ENCODE data around the gene MEF2C. TPM values are rescaled to one million over a fixed set of nuclear protein-coding genes. Genes with fewer than 3 reads are reported as not detected.

The MEF2C gene
- total and polyA plus RNA-seq, 4 donors: 2.8 to 15.9 (median 10.1) TPM

DNA sequence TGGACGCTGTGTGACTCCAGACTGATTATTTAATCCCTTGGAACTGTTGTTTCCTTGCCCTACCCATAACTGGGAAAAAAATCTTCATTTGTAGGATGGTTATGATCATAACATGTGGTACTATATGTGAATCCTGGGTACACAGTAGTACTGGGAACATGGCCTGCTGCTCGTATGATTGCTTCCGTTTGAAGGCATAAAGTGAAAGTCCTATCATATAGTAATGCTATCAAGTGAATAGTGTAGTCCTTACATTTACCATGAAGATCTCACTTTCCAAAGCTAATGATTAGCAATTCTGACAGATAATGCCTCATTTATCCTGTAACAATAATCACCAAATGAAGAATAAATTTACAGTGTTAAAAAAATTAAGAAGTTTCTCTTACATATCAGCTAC is 53.2 kb downstream of the MEF2C start:
- 74% methylated on average over 3 of the region's 3 CpGs for WGBS

More for the DNA sequence above, 53.2 kb downstream of the MEF2C start:
- H3K4me1 ChIP-seq (ENCODE audit: control insufficient read depth in 4 of 4, insufficient read depth in 4 of 4, low read length in 3 of 4): peaks cover 0 to 2% (median 2%) of the 10 kb centered on the region in 4 donors
- H3K27ac ChIP-seq (ENCODE audit: low read depth in 1 of 2, low read length in 2 of 2): peak overlapping the region; percentile 36 to 58
- TF ChIP-seq YY1 (IDR thresholded peaks at IDR 0.05) (no peak), SP1 (IDR thresholded peaks at IDR 0.05) (no peak), NR2F2 (IDR thresholded peaks at IDR 0.05) (no peak), RAD21 (IDR thresholded peaks at IDR 0.05) (no peak), HNF4A (conservative IDR thresholded peaks at IDR 0.05) (no peak), HNF4G (IDR thresholded peaks at IDR 0.05) (no peak), FOXA1 (IDR thresholded peaks at IDR 0.05) (no peak), GABPA (IDR thresholded peaks at IDR 0.05 in 1 of 2, conservative IDR thresholded peaks at IDR 0.05 in 1 of 2) (no peak), FOXA2 (IDR thresholded peaks at IDR 0.05) (no peak), TAF1 (conservative IDR thresholded peaks at IDR 0.05) (no peak), JUND (IDR thresholded peaks at IDR 0.05) (no peak), RXRA (IDR thresholded peaks at IDR 0.05) (no peak), EGR1 (IDR thresholded peaks at IDR 0.05; ENCODE audit: low read depth in 2 of 2) (no peak)
- TF ChIP-seq, protein P1, sequence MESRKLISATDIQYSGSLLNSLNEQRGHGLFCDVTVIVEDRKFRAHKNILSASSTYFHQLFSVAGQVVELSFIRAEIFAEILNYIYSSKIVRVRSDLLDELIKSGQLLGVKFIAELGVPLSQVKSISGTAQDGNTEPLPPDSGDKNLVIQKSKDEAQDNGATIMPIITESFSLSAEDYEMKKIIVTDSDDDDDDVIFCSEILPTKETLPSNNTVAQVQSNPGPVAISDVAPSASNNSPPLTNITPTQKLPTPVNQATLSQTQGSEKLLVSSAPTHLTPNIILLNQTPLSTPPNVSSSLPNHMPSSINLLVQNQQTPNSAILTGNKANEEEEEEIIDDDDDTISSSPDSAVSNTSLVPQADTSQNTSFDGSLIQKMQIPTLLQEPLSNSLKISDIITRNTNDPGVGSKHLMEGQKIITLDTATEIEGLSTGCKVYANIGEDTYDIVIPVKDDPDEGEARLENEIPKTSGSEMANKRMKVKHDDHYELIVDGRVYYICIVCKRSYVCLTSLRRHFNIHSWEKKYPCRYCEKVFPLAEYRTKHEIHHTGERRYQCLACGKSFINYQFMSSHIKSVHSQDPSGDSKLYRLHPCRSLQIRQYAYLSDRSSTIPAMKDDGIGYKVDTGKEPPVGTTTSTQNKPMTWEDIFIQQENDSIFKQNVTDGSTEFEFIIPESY (IDR thresholded peaks at IDR 0.05): no peak
- TF ChIP-seq, protein P2, sequence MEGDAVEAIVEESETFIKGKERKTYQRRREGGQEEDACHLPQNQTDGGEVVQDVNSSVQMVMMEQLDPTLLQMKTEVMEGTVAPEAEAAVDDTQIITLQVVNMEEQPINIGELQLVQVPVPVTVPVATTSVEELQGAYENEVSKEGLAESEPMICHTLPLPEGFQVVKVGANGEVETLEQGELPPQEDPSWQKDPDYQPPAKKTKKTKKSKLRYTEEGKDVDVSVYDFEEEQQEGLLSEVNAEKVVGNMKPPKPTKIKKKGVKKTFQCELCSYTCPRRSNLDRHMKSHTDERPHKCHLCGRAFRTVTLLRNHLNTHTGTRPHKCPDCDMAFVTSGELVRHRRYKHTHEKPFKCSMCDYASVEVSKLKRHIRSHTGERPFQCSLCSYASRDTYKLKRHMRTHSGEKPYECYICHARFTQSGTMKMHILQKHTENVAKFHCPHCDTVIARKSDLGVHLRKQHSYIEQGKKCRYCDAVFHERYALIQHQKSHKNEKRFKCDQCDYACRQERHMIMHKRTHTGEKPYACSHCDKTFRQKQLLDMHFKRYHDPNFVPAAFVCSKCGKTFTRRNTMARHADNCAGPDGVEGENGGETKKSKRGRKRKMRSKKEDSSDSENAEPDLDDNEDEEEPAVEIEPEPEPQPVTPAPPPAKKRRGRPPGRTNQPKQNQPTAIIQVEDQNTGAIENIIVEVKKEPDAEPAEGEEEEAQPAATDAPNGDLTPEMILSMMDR (IDR thresholded peaks at IDR 0.05; ENCODE audit: low read depth, low read length, missing input control): no peak
- TF ChIP-seq, protein P3, sequence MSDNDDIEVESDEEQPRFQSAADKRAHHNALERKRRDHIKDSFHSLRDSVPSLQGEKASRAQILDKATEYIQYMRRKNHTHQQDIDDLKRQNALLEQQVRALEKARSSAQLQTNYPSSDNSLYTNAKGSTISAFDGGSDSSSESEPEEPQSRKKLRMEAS (IDR thresholded peaks at IDR 0.05): no peak
- TF ChIP-seq, protein P4, sequence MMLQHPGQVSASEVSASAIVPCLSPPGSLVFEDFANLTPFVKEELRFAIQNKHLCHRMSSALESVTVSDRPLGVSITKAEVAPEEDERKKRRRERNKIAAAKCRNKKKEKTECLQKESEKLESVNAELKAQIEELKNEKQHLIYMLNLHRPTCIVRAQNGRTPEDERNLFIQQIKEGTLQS (IDR thresholded peaks at IDR 0.05): no peak
- TF ChIP-seq, protein P5, sequence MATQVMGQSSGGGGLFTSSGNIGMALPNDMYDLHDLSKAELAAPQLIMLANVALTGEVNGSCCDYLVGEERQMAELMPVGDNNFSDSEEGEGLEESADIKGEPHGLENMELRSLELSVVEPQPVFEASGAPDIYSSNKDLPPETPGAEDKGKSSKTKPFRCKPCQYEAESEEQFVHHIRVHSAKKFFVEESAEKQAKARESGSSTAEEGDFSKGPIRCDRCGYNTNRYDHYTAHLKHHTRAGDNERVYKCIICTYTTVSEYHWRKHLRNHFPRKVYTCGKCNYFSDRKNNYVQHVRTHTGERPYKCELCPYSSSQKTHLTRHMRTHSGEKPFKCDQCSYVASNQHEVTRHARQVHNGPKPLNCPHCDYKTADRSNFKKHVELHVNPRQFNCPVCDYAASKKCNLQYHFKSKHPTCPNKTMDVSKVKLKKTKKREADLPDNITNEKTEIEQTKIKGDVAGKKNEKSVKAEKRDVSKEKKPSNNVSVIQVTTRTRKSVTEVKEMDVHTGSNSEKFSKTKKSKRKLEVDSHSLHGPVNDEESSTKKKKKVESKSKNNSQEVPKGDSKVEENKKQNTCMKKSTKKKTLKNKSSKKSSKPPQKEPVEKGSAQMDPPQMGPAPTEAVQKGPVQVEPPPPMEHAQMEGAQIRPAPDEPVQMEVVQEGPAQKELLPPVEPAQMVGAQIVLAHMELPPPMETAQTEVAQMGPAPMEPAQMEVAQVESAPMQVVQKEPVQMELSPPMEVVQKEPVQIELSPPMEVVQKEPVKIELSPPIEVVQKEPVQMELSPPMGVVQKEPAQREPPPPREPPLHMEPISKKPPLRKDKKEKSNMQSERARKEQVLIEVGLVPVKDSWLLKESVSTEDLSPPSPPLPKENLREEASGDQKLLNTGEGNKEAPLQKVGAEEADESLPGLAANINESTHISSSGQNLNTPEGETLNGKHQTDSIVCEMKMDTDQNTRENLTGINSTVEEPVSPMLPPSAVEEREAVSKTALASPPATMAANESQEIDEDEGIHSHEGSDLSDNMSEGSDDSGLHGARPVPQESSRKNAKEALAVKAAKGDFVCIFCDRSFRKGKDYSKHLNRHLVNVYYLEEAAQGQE (IDR thresholded peaks at IDR 0.05): no peak
- H3K9me3 ChIP-seq (ENCODE audit: control insufficient read depth in 4 of 4, low read length in 3 of 4): no peaks in the 10 kb centered on the region
- no peaks in the 10 kb centered on the region for H3K36me3 ChIP-seq (ENCODE audit: control insufficient read depth in 4 of 4, insufficient read depth in 3 of 4, low read depth in 1 of 4, low read length in 3 of 4)
- no peak overlapping the region for H3K4me3 ChIP-seq (ENCODE audit: low read depth in 1 of 3, low read length in 3 of 3)
- DNase-seq (ENCODE audit: low spot score): no peak
- peak overlapping the region in 1 of 2 donors; percentile 43 for H3K9ac ChIP-seq (ENCODE audit: low read depth in 1 of 2, low read length in 2 of 2)
- no peaks in the 10 kb centered on the region for H3K27me3 ChIP-seq (ENCODE audit: control insufficient read depth in 4 of 4, insufficient read depth in 4 of 4, low read length in 3 of 4)
